ENCODE results near the gene TBL3.

GRCh38 chr16:1944612-1945199 is 27.1 kb upstream of the TBL3 start:
- TF ChIP-seq POLR2AphosphoS5 (IDR thresholded peaks at IDR 0.05; ENCODE audit: low read depth, low read length) (no peak), RBBP5 (IDR thresholded peaks at IDR 0.05; ENCODE audit: borderline replicate concordance, low read depth, low read length) (no peak), GTF2F1 (IDR thresholded peaks at IDR 0.05; ENCODE audit: borderline replicate concordance, low read depth, low read length) (no peak), JUND (IDR thresholded peaks at IDR 0.05; ENCODE audit: low read length) (no peak), RFX5 (IDR thresholded peaks at IDR 0.05; ENCODE audit: borderline replicate concordance, low read depth, low read length) (no peak), CTCF (IDR thresholded peaks at IDR 0.05; ENCODE audit: control extremely low read depth in 1 of 3, insufficient read depth in 1 of 3, low read depth in 1 of 3, low read length in 3 of 3) (no peak), TAF7 (optimal IDR thresholded peaks at IDR 0.05; ENCODE audit: borderline replicate concordance, low read depth, low read length) (no peak), TAF1 (IDR thresholded peaks at IDR 0.05; ENCODE audit: low read depth, low read length) (no peak), KDM5A (IDR thresholded peaks at IDR 0.05; ENCODE audit: low read length) (no peak), CREB1 (IDR thresholded peaks at IDR 0.05) (no peak), RAD21 (IDR thresholded peaks at IDR 0.05 in 1 of 2, conservative IDR thresholded peaks at IDR 0.05 in 1 of 2; ENCODE audit: low read depth in 2 of 2, low read length in 2 of 2) (no peak), EZH2 (IDR thresholded peaks at IDR 0.05; ENCODE audit: low read depth, low read length, severe bottlenecking) (no peak), MAX (IDR thresholded peaks at IDR 0.05) (no peak), MAFK (IDR thresholded peaks at IDR 0.05; ENCODE audit: low read depth, low read length) (no peak)

Data from H1 (cell line).